WTC11 (cell line): ENCODE data around the gene INPP5A.

Experiments used
- CTCF ChIP-seq: fragments of 200-600 bp; IDR thresholded peaks from 2 replicates; pipeline ENCODE4 v1.8.0; 2022; ENCODE audit warnings: antibody characterized with exemption
- ETV6 ChIP-seq: sonication (generic); formaldehyde crosslinking; IDR thresholded peaks from 2 replicates; pipeline ENCODE4 v1.8.1; 2022; ENCODE audit warnings: mild to moderate bottlenecking, missing genetic modification reagents
- MYBL2 ChIP-seq: sonication (generic); formaldehyde crosslinking; IDR thresholded peaks from 2 replicates; pipeline ENCODE4 v1.8.1; 2023; ENCODE audit warnings: mild to moderate bottlenecking, moderate library complexity, missing genetic modification reagents
- TP53 ChIP-seq: sonication (generic); formaldehyde crosslinking; IDR thresholded peaks from 2 replicates; pipeline ENCODE4 v1.8.1; 2023; ENCODE audit warnings: mild to moderate bottlenecking, missing genetic modification reagents

- TF ChIP-seq CTCF (no peak), MYBL2 (CRISPR knock-in tag) (no peak), TP53 (no peak), ETV6 (no peak)
Observed at GRCh38 chr10:132812520-132812919, 274.9 kb downstream of the INPP5A start.
